ENCODE measurements around the gene PIK3C2B. TPM values are rescaled to one million over a fixed set of nuclear protein-coding genes. Genes with fewer than 3 reads are reported as not detected.
"Not testable (repeated sequence)": the region's sequence is repeated elsewhere in the genome, so short reads cannot be mapped to it uniquely, and the experiment has no call there.

Gene PIK3C2B
- total RNA-seq, 3 donors from 2014 or later = 13.6 to 18.1 (median 15.6) TPM

DNA sequence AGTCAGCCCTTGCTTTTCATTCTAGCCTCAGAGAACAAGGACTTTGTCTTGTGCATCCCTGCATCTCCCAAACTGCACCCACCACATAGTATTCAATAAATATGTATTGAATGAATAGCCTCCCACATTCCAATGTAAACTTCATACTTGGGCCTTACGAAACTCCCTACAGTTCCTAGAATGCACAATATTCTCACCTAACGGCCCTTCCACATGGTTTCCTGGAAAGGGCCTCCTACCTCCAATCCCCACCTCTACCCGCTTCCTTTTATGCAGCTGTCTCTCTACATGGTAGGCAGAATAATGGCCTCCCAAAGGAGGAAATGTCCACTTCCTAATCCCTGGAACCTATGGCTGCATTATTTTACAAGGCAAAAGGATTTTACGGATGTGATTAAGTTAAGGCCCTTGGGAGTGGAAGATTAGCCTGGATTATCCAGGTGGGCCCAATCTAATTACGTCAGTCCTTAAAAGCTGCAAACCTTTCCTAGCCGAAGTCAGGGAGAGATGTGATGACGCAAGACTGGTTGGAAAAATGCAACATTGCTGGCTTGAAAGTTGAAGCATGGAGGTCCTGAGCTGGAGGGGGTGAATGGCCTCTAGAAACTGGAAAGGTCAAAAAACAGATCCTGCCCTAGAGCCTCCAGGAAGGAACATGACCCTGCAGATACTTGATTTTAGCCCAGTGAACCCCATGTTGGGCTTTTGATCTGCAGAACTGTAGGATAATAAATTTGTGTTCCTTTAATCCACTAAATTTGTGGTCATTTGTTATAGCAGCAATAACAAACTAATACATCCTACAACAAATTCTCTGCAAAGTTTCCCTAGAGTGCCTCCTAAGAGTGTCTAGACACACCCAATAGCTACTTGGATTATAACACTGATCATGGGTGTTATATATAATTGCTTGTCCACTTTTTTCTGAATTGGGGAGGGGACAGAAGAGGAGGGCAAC is 5.2 kb upstream of the PIK3C2B start:
- Mint-ChIP-seq H3K36me3 (ENCODE audit: insufficient read depth) (no peaks in the 10 kb centered on the region), H3K9me3 (no peaks in the 10 kb centered on the region), H3K27me3 (ENCODE audit: low read depth) (no peaks in the 10 kb centered on the region), H3K4me3 (no peak overlapping the region), H3K4me1 (ENCODE audit: low read depth) (peaks cover 16% of the 10 kb centered on the region)
- no peak for ATAC-seq
- DNase-seq = no peak

- no peak for DNase-seq
- Mint-ChIP-seq H3K36me3 (ENCODE audit: insufficient read depth) (no peaks in the 10 kb centered on the region), H3K27me3 (ENCODE audit: low read depth) (no peaks in the 10 kb centered on the region), H3K9me3 (no peaks in the 10 kb centered on the region), H3K4me3 (no peak overlapping the region), H3K4me1 (ENCODE audit: low read depth) (peaks cover 16% of the 10 kb centered on the region)
- ATAC-seq = no peak
These were observed 4.4 kb upstream of the PIK3C2B start for GRCh38 chr1:204498981-204499380.

DNA sequence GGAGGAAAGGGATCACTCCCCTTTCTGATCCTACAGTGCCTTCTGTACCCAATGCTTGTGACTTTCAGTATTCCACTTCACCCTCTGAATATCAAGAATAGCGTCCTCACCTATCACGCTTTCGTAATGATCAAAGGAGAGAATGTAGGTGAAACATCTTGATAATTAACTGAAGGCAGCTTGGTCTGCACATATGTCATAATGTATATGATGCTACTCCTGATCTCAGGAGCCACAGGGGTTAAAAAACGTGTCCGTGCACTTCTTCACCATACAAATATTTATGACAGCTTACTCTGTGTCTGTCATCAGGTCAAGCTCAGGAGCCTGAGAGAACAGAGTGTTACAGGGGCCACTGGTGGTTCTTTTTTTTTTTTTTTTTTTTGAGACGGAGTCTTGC is 1.2 kb upstream of the PIK3C2B start:
- Mint-ChIP-seq H3K4me1 (ENCODE audit: low read depth) (peaks cover 36% of the 10 kb centered on the region), H3K27me3 (ENCODE audit: low read depth) (no peaks in the 10 kb centered on the region), H3K9me3 (no peaks in the 10 kb centered on the region), H3K36me3 (ENCODE audit: insufficient read depth) (no peaks in the 10 kb centered on the region), H3K4me3 (peak overlapping the region; percentile 94)
- DNase-seq = no peak
- ATAC-seq = no peak

DNA sequence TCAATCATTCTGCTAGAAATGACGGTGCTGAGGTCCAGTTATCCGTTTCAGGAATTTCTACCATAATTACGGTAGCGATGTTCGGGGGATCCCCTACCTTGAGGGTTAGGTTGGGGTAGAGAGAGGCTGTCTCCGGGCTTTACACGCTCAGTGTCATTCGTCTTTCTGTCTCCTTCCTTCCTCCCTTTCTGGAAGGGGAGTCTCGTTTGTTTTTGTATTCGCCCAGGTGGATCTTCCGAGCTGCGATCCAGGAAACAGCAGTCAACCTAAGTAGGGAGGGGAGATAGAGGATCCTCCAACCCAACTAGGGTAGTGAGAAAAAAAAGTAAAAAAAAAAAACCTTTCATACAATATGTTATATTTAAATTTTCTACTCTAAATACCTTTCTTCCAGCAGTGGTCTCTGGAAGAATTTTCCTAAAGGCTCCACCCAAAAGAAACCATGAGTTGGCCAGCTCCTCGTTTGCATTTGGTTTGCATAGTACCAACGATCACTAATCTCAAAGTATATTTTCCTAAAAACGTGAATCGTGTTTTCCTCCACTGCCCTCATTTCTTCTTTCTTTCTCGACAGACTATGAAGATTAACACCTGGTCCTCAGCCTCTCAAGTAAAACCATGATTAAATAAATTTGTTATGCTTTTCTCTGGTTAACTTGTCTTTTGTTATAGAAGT is 611 bp upstream of the PIK3C2B start:
- Mint-ChIP-seq H3K27me3 (ENCODE audit: low read depth) (no peaks in the 10 kb centered on the region), H3K9me3 (no peaks in the 10 kb centered on the region), H3K4me1 (ENCODE audit: low read depth) (peaks cover 42% of the 10 kb centered on the region), H3K4me3 (peak overlapping the region; percentile 94), H3K36me3 (ENCODE audit: insufficient read depth) (peaks cover 3% of the 10 kb centered on the region)
- peak; percentile 51 to 61 for ATAC-seq
- no peak for DNase-seq

- Mint-ChIP-seq H3K4me1 (ENCODE audit: low read depth) (peaks cover 51% of the 10 kb centered on the region), H3K36me3 (ENCODE audit: insufficient read depth) (peaks cover 11% of the 10 kb centered on the region), H3K27me3 (ENCODE audit: low read depth) (no peaks in the 10 kb centered on the region), H3K4me3 (peak overlapping the region; percentile 94), H3K9me3 (no peaks in the 10 kb centered on the region)
- DNase-seq (no peak), ATAC-seq (peak; percentile 36 to 51)
These were observed 673 bp downstream of the PIK3C2B start for GRCh38 chr1:204493984-204494280.

DNA sequence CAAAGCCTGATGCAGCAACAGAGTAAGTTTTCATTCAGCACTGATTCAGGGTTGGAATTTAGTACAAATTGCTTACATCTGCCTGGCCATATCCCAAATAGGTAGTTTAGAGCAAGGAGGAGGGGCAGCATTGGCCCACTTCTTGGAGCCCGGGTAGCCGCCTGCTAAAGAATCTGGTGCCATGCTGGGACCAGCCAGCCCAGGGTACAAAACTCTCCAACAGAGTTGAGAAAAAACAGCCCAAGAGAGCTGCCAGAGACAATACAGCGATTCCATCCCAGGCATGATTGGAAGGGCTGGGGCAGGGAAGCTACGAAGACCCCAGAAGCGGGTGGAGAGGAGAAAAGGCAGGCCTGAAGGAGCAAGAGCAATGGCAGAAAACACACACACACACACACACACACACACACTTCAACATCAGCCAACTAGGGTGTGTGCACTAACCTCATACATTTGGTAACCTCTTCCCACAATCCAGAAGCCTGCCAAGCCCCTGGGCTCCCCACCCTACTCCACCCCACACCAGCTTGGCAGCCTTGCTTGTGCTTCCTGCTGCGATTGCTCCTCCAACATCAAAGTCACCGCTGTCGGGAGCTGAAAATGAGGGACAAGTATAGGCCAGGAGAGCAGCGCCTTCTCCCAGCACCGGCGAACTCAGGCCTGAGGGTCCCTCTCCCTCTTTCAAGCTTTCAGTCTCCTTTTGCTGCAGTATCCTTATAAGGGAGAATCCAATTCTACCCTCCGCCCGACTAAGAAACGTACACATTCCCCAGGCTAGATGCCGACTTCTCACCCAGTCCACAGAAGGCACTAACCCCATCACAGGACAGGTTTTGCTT is 1.2 kb downstream of the PIK3C2B start:
- Mint-ChIP-seq H3K27me3 (ENCODE audit: low read depth) (no peaks in the 10 kb centered on the region), H3K4me1 (ENCODE audit: low read depth) (peaks cover 56% of the 10 kb centered on the region), H3K4me3 (peak overlapping the region; percentile 94), H3K36me3 (ENCODE audit: insufficient read depth) (peaks cover 11% of the 10 kb centered on the region), H3K9me3 (no peaks in the 10 kb centered on the region)
- DNase-seq (no peak), ATAC-seq (no peak)

DNA sequence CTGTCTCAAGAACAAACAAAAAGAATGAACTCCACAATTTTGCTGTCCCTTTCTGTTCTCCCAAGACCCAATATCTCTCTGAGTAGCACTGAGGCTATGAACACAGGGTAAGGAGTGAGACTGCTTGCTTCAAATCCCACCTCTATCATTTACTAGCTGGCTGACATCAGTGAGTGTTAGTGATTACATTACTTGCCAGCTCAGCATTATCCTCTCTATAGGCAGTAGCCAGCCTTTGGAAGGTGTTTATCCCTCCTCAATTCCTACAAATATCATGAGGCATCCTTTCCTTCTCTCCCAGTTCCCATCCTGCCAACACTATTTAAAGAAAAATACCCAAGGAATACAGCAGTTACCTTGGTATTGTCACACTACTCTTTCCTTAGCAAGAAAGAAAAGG is 3.0 kb downstream of the PIK3C2B start:
- H3K4me3 Mint-ChIP-seq = no peak overlapping the region
- H3K36me3 Mint-ChIP-seq (ENCODE audit: insufficient read depth) = peaks cover 14% of the 10 kb centered on the region
- H3K27me3 Mint-ChIP-seq (ENCODE audit: low read depth) = no peaks in the 10 kb centered on the region
- H3K4me1 Mint-ChIP-seq (ENCODE audit: low read depth) = peaks cover 60% of the 10 kb centered on the region
- DNase-seq (no peak), ATAC-seq (no peak)
- H3K9me3 Mint-ChIP-seq = no peaks in the 10 kb centered on the region

- peaks cover 52% of the 10 kb centered on the region for H3K4me1 Mint-ChIP-seq (ENCODE audit: low read depth)
- DNase-seq = no peak
- H3K36me3 Mint-ChIP-seq (ENCODE audit: insufficient read depth) = peaks cover 19% of the 10 kb centered on the region
- H3K27me3 Mint-ChIP-seq (ENCODE audit: low read depth) = no peaks in the 10 kb centered on the region
- H3K9me3 Mint-ChIP-seq = no peaks in the 10 kb centered on the region
- H3K4me3 Mint-ChIP-seq = no peak overlapping the region
- no peak for ATAC-seq
These were observed 7.4 kb downstream of the PIK3C2B start for GRCh38 chr1:204487256-204487615.

DNA sequence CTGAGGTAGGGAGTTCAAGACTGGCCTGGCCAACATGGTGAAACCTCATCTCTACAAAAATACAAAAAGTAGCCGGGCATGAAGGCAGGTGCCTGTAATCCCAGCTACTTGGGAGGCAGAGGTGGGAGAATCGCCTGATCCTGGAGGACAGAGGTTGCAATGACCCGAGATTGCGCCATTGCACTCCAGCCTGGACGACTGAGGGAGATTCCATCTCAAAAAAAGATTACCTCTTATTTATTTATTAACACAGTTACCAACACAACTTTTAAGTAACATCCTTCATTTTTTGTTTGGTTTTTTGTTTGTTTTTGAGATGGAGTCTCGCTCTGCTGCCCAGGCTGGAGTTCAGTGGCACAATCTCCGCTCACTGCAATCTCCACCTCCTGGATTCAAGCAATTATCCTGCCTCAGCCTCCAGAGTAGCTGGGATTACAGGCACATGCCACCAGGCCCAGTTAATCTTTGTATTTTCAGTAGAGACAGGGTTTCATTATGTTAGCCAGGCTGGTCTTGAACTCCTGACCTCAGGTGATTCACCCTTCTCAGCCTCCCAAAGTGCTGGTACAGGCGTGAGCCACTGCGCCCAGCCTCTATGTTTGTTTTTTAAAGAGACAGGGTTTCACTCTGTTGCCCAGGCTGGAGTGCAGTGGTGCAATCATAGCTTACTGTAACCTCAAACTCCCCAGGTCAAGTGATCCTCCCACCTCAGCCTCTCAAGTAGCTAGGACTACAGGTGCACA is 7.9 kb downstream of the PIK3C2B start:
- H3K27me3 Mint-ChIP-seq (ENCODE audit: low read depth); H3K4me3 Mint-ChIP-seq; ATAC-seq; H3K9me3 Mint-ChIP-seq; DNase-seq: not testable (repeated sequence)
- Mint-ChIP-seq H3K36me3 (ENCODE audit: insufficient read depth) (peaks cover 19% of the 10 kb centered on the region), H3K4me1 (ENCODE audit: low read depth) (peaks cover 47% of the 10 kb centered on the region)

- Mint-ChIP-seq H3K9me3 (no peaks in the 10 kb centered on the region), H3K4me3 (no peak overlapping the region), H3K36me3 (ENCODE audit: insufficient read depth) (peaks cover 9% of the 10 kb centered on the region), H3K27me3 (ENCODE audit: low read depth) (no peaks in the 10 kb centered on the region), H3K4me1 (ENCODE audit: low read depth) (peaks cover 52% of the 10 kb centered on the region)
- no peak for ATAC-seq
- DNase-seq = no peak
These were observed 10.8 kb downstream of the PIK3C2B start for GRCh38 chr1:204483791-204484190.

GRCh38 chr1:204480515-204480914 is 14.1 kb downstream of the PIK3C2B start:
- Mint-ChIP-seq H3K36me3 (ENCODE audit: insufficient read depth) (peaks cover 6% of the 10 kb centered on the region), H3K4me1 (ENCODE audit: low read depth) (peaks cover 71% of the 10 kb centered on the region), H3K4me3 (no peak overlapping the region), H3K9me3 (no peaks in the 10 kb centered on the region), H3K27me3 (ENCODE audit: low read depth) (no peaks in the 10 kb centered on the region)
- DNase-seq = no peak
- ATAC-seq = peak; percentile 14 to 21

DNA sequence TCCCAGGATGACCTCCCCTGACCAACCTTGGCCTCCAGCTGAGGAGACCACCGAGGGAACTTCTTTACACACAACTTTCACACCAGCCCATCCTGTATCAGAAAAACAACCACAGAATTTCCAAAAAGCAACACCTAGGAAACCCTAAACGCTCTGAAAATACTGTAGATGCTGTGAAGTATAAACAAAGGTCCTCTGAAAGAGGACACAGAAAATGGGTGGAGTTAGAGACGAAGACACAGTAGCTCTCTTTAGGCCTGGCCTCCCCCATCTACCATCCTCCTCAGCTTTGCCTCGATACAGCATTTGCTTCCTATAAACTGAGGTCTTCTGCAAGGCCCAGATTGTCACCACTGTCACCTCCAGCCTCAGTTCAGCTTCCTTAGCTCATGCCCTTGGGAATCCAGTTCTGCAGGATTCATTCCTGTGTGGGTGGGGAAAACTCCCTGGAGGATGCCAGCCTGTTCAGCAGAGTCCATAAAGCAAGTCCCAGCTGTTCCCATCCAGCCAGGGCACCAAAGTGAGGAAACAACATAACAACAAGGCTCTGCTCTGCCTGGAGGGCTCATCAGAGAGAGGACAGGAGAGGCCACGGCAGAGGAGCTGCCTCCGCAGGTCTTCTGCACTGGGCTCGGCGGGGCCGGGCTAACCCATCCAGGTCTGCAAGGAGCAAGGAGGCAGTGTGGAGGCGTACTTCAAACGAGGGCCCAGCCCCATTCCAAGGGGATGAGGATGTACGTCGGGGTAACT is 15.0 kb downstream of the PIK3C2B start:
- Mint-ChIP-seq H3K36me3 (ENCODE audit: insufficient read depth) (peaks cover 6% of the 10 kb centered on the region), H3K9me3 (no peaks in the 10 kb centered on the region), H3K4me3 (no peak overlapping the region), H3K4me1 (ENCODE audit: low read depth) (peaks cover 74% of the 10 kb centered on the region), H3K27me3 (ENCODE audit: low read depth) (no peaks in the 10 kb centered on the region)
- no peak for ATAC-seq
- no peak for DNase-seq

DNA sequence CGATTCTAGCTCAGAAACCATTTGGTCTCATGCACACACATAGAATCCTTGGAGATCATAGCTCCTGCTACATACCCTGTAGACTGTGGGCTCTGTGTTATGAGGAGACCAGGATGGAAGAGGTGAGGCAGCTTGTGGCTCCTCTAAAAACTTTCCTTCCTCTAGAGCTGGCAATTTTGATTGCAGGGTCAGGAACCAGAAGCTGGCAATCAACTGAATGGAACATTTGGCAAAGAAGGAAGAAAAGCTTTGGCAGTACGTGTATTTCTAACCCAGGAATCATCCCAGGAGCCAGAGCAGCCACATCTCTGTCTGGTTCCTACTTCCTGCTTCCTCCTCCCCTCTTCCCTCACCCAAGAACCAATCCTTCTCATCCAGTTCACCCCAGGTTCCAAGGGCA is 15.7 kb downstream of the PIK3C2B start:
- H3K27me3 Mint-ChIP-seq (ENCODE audit: low read depth) = no peaks in the 10 kb centered on the region
- DNase-seq (no peak), ATAC-seq (no peak)
- no peak overlapping the region for H3K4me3 Mint-ChIP-seq
- peaks cover 75% of the 10 kb centered on the region for H3K4me1 Mint-ChIP-seq (ENCODE audit: low read depth)
- no peaks in the 10 kb centered on the region for H3K9me3 Mint-ChIP-seq
- peaks cover 6% of the 10 kb centered on the region for H3K36me3 Mint-ChIP-seq (ENCODE audit: insufficient read depth)
